ENCODE measurements around the gene MGMT.

The MGMT gene

GRCh38 chr10:129608653-129609052 lies 141.6 kb downstream of the MGMT start:
- no peak overlapping the region for H3K4me3 Mint-ChIP-seq
- no peak overlapping the region for H3K27ac Mint-ChIP-seq
- ATAC-seq (no peak), DNase-seq (no peak)
- no peaks in the 10 kb centered on the region for H3K4me1 Mint-ChIP-seq
- H3K9me3 Mint-ChIP-seq: no peaks in the 10 kb centered on the region
- H3K36me3 Mint-ChIP-seq (ENCODE audit: low read depth): peaks cover 19% of the 10 kb centered on the region
- H3K27me3 Mint-ChIP-seq: no peaks in the 10 kb centered on the region

GRCh38 chr10:129609551-129609950 lies 142.5 kb downstream of the MGMT start:
- H3K36me3 Mint-ChIP-seq (ENCODE audit: low read depth): peaks cover 16% of the 10 kb centered on the region

GRCh38 chr10:129612481-129613109 lies 145.6 kb downstream of the MGMT start:
- Mint-ChIP-seq H3K36me3 (ENCODE audit: low read depth) (peaks cover 22% of the 10 kb centered on the region), H3K9me3 (no peaks in the 10 kb centered on the region), H3K27ac (no peak overlapping the region), H3K4me1 (no peaks in the 10 kb centered on the region), H3K27me3 (no peaks in the 10 kb centered on the region), H3K4me3 (no peak overlapping the region)
- no peak for DNase-seq
- no peak for ATAC-seq

More at GRCh38 chr10:129609551-129609950, 142.5 kb downstream of the MGMT start:
- Mint-ChIP-seq H3K4me3 (no peak overlapping the region), H3K9me3 (no peaks in the 10 kb centered on the region), H3K4me1 (no peaks in the 10 kb centered on the region), H3K27me3 (no peaks in the 10 kb centered on the region), H3K27ac (no peak overlapping the region)
- ATAC-seq (no peak), DNase-seq (no peak)

GRCh38 chr10:129613377-129613980 lies 146.4 kb downstream of the MGMT start:
- Mint-ChIP-seq H3K36me3 (ENCODE audit: low read depth) (peaks cover 18% of the 10 kb centered on the region), H3K9me3 (no peaks in the 10 kb centered on the region), H3K27me3 (no peaks in the 10 kb centered on the region), H3K4me3 (no peak overlapping the region), H3K4me1 (no peaks in the 10 kb centered on the region), H3K27ac (no peak overlapping the region)
- ATAC-seq (no peak), DNase-seq (no peak)

- H3K4me1 Mint-ChIP-seq: no peaks in the 10 kb centered on the region
- no peaks in the 10 kb centered on the region for H3K9me3 Mint-ChIP-seq
- no peaks in the 10 kb centered on the region for H3K27me3 Mint-ChIP-seq
- ATAC-seq (no peak), DNase-seq (no peak)
- no peak overlapping the region for H3K4me3 Mint-ChIP-seq
- peaks cover 18% of the 10 kb centered on the region for H3K36me3 Mint-ChIP-seq (ENCODE audit: low read depth)
- H3K27ac Mint-ChIP-seq: no peak overlapping the region
Observed at GRCh38 chr10:129614341-129614740, 147.3 kb downstream of the MGMT start.

- Mint-ChIP-seq H3K9me3 (peaks cover 2% of the 10 kb centered on the region), H3K4me1 (no peaks in the 10 kb centered on the region), H3K4me3 (no peak overlapping the region), H3K27me3 (no peaks in the 10 kb centered on the region), H3K36me3 (ENCODE audit: low read depth) (peaks cover 20% of the 10 kb centered on the region), H3K27ac (no peak overlapping the region)
- DNase-seq: no peak
- ATAC-seq: no peak
Observed at GRCh38 chr10:129615381-129615780, 148.3 kb downstream of the MGMT start.

- peaks cover 5% of the 10 kb centered on the region for H3K9me3 Mint-ChIP-seq
Observed at GRCh38 chr10:129615921-129616525, 149.0 kb downstream of the MGMT start.

GRCh38 chr10:129617768-129618167 lies 150.7 kb downstream of the MGMT start:
- Mint-ChIP-seq H3K4me3 (no peak overlapping the region), H3K36me3 (ENCODE audit: low read depth) (peaks cover 23% of the 10 kb centered on the region), H3K9me3 (peaks cover 5% of the 10 kb centered on the region), H3K4me1 (no peaks in the 10 kb centered on the region), H3K27ac (no peak overlapping the region), H3K27me3 (no peaks in the 10 kb centered on the region)
- DNase-seq: no peak
- no peak for ATAC-seq

More at GRCh38 chr10:129615921-129616525, 149.0 kb downstream of the MGMT start:
- ATAC-seq: no peak
- no peak for DNase-seq
- H3K27me3 Mint-ChIP-seq: no peaks in the 10 kb centered on the region
- peaks cover 18% of the 10 kb centered on the region for H3K36me3 Mint-ChIP-seq (ENCODE audit: low read depth)
- H3K4me3 Mint-ChIP-seq: no peak overlapping the region
- no peaks in the 10 kb centered on the region for H3K4me1 Mint-ChIP-seq
- H3K27ac Mint-ChIP-seq: no peak overlapping the region

- ATAC-seq: no peak
- H3K4me1 Mint-ChIP-seq: no peaks in the 10 kb centered on the region
Observed at GRCh38 chr10:129621062-129621461, 154.0 kb downstream of the MGMT start.

GRCh38 chr10:129621693-129622092 lies 154.7 kb downstream of the MGMT start:
- Mint-ChIP-seq H3K36me3 (ENCODE audit: low read depth) (peaks cover 23% of the 10 kb centered on the region), H3K4me1 (no peaks in the 10 kb centered on the region), H3K4me3 (no peak overlapping the region), H3K27ac (no peak overlapping the region), H3K27me3 (no peaks in the 10 kb centered on the region), H3K9me3 (peaks cover 12% of the 10 kb centered on the region)
- DNase-seq (no peak), ATAC-seq (no peak)

More at GRCh38 chr10:129621062-129621461, 154.0 kb downstream of the MGMT start:
- no peaks in the 10 kb centered on the region for H3K27me3 Mint-ChIP-seq
- peaks cover 25% of the 10 kb centered on the region for H3K36me3 Mint-ChIP-seq (ENCODE audit: low read depth)
- H3K27ac Mint-ChIP-seq: no peak overlapping the region
- no peak for DNase-seq
- no peak overlapping the region for H3K4me3 Mint-ChIP-seq
- H3K9me3 Mint-ChIP-seq: peaks cover 12% of the 10 kb centered on the region

- no peak overlapping the region for H3K27ac Mint-ChIP-seq
- H3K4me3 Mint-ChIP-seq: no peak overlapping the region
- DNase-seq (no peak), ATAC-seq (no peak)
- H3K9me3 Mint-ChIP-seq: peaks cover 12% of the 10 kb centered on the region
- H3K27me3 Mint-ChIP-seq: no peaks in the 10 kb centered on the region
- peaks cover 27% of the 10 kb centered on the region for H3K36me3 Mint-ChIP-seq (ENCODE audit: low read depth)
- peaks cover 4% of the 10 kb centered on the region for H3K4me1 Mint-ChIP-seq
Observed at GRCh38 chr10:129622291-129622690, 155.2 kb downstream of the MGMT start.

GRCh38 chr10:129622736-129623135 lies 155.7 kb downstream of the MGMT start:
- H3K4me3 Mint-ChIP-seq: no peak overlapping the region

GRCh38 chr10:129624526-129624925 lies 157.5 kb downstream of the MGMT start:
- Mint-ChIP-seq H3K4me1 (peaks cover 7% of the 10 kb centered on the region), H3K4me3 (no peak overlapping the region), H3K27me3 (no peaks in the 10 kb centered on the region), H3K36me3 (ENCODE audit: low read depth) (peaks cover 34% of the 10 kb centered on the region), H3K9me3 (peaks cover 14% of the 10 kb centered on the region), H3K27ac (no peak overlapping the region)
- DNase-seq (no peak), ATAC-seq (no peak)

More at GRCh38 chr10:129622736-129623135, 155.7 kb downstream of the MGMT start:
- Mint-ChIP-seq H3K27ac (no peak overlapping the region), H3K9me3 (peaks cover 12% of the 10 kb centered on the region), H3K4me1 (peaks cover 7% of the 10 kb centered on the region), H3K36me3 (ENCODE audit: low read depth) (peaks cover 28% of the 10 kb centered on the region), H3K27me3 (no peaks in the 10 kb centered on the region)
- ATAC-seq (no peak), DNase-seq (no peak)

- no peaks in the 10 kb centered on the region for H3K27me3 Mint-ChIP-seq
- H3K36me3 Mint-ChIP-seq (ENCODE audit: low read depth): peaks cover 38% of the 10 kb centered on the region
- H3K9me3 Mint-ChIP-seq: peaks cover 19% of the 10 kb centered on the region
- DNase-seq (no peak), ATAC-seq (no peak)
- H3K4me3 Mint-ChIP-seq: no peak overlapping the region
- H3K4me1 Mint-ChIP-seq: peaks cover 7% of the 10 kb centered on the region
- H3K27ac Mint-ChIP-seq: no peak overlapping the region
Observed at GRCh38 chr10:129626309-129626708, 159.3 kb downstream of the MGMT start.

- H3K36me3 Mint-ChIP-seq (ENCODE audit: low read depth): peaks cover 36% of the 10 kb centered on the region
- no peaks in the 10 kb centered on the region for H3K27me3 Mint-ChIP-seq
- ATAC-seq (no peak), DNase-seq (no peak)
- no peak overlapping the region for H3K4me3 Mint-ChIP-seq
- H3K4me1 Mint-ChIP-seq: peaks cover 7% of the 10 kb centered on the region
- peaks cover 19% of the 10 kb centered on the region for H3K9me3 Mint-ChIP-seq
- no peak overlapping the region for H3K27ac Mint-ChIP-seq
Observed at GRCh38 chr10:129626796-129627435, 159.9 kb downstream of the MGMT start.

All from activated naive CD8-positive, alpha-beta T cell treated with anti-CD3 and anti-CD28 coated beads, Interleukin-2, amount 50 U/mL, for 24 hours (primary cell).